Prostate gland (tissue), 2 donors: ENCODE results near the gene RPS8.

ENCODE experiments used
- CTCF ChIP-seq, 4 experiments: fragments of 200-600 bp in 2 of 4; fragments of 450-650 bp in 2 of 4; sonication (generic) in 2 of 4; IDR thresholded peaks; 1 replicate in 3 of 4; 2 replicates in 1 of 4; pipeline ENCODE4 v1.5.1; 2016 to 2019; ENCODE audit warnings: antibody characterized with exemption in 4 of 4, mild to moderate bottlenecking in 2 of 4, moderate library complexity in 2 of 4
- POLR2AphosphoS5 ChIP-seq: sonication (generic); formaldehyde crosslinking; IDR thresholded peaks from one replicate; pipeline ENCODE4 v1.6.1; 2017; ENCODE audit warnings: antibody characterized with exemption

- TF ChIP-seq POLR2AphosphoS5 (no peak), CTCF (IDR thresholded peaks at IDR 0.05) (no peak)
Observed at GRCh38 chr1:44828003-44828651, 52.8 kb downstream of the RPS8 start.
